Thyroid gland (tissue), 4 donors: ENCODE results near the gene SLC48A1. TPM values are rescaled to one million over a fixed set of nuclear protein-coding genes. Genes with fewer than 3 reads are reported as not detected.

Experiments used
- DNase-seq, 2 donors: peaks; one replicate each; pipeline ENCODE4 v3.0.0-alpha.2; 2019
- H3K27ac ChIP-seq, 3 donors: fragments of 200-600 bp; sonication (generic); 1 replicate in 2 of 3; 2 replicates in 1 of 3; pipeline ENCODE4 v1.5.1; 2016 to 2019; ENCODE audit warnings: mild to moderate bottlenecking in 1 of 3, moderate library complexity in 1 of 3
- H3K27me3 ChIP-seq: fragments of 200-600 bp; sonication (generic); one replicate; pipeline ENCODE4 v1.5.1; 2019
- H3K36me3 ChIP-seq, 2 donors: fragments of 200-600 bp; sonication (generic); one replicate each; pipeline ENCODE4 v1.5.1; 2016 to 2019
- H3K4me1 ChIP-seq, 2 donors: fragments of 200-600 bp; sonication (generic); one replicate each; pipeline ENCODE4 v1.5.1; 2017 to 2019
- H3K4me3 ChIP-seq, 3 donors: fragments of 200-600 bp; sonication (generic); replicated peaks in 1 of 3; 1 replicate in 2 of 3; 2 replicates in 1 of 3; pipeline ENCODE4 v1.5.1; 2016; ENCODE audit warnings: mild to moderate bottlenecking in 1 of 3
- H3K9me3 ChIP-seq: fragments of 200-600 bp; sonication (generic); one replicate; pipeline ENCODE4 v1.5.1; 2017
- CTCF ChIP-seq, 6 experiments: fragments of 200-600 bp in 3 of 6; fragments of 450-650 bp in 3 of 6; sonication (generic) in 3 of 6; IDR thresholded peaks; one replicate each; pipeline ENCODE4 v1.5.1; 2016 to 2019; ENCODE audit warnings: antibody characterized with exemption in 6 of 6, mild to moderate bottlenecking in 2 of 6, inconsistent platforms in 1 of 6, moderate library complexity in 1 of 6
- POLR2A ChIP-seq, 2 donors: fragments of 450-650 bp; IDR thresholded peaks; one replicate each; pipeline ENCODE4 v1.6.1; 2017; ENCODE audit warnings: antibody characterized with exemption in 2 of 2, mild to moderate bottlenecking in 2 of 2, moderate library complexity in 1 of 2
- WGBS, 2 donors: methylation state at CpG; one replicate each; pipeline ENCODE4 v1.1.5; 2017; 5-methylcytosine and 5-hydroxymethylcytosine counted together
- intact Hi-C: fragments of 100-400 bp; cut with DNase I; formaldehyde crosslinking; loops from one replicate; pipeline ENCODE4 v1.15.1; 2023
- total RNA-seq, 4 donors: library from RNA; depleted of rRNA; stranded (reverse); fragments of >200 nt; gene quantifications; one replicate each; pipeline ENCODE4 v1.2.3, GENCODE V29; 2016

Gene SLC48A1
- total RNA-seq, 4 donors from 2014 or later, result 59.3 to 276 (median 187) TPM

- Histone ChIP-seq H3K27ac (no peak overlapping the region), H3K27me3 (no peaks in the 10 kb centered on the region), H3K4me3 (no peak overlapping the region), H3K9me3 (no peaks in the 10 kb centered on the region), H3K36me3 (no peaks in the 10 kb centered on the region), H3K4me1 (peaks cover 32 to 33% of the 10 kb centered on the region in 2 donors)
- 90 to 94% methylated on average over 6 of the region's 6 CpGs for WGBS, 2 donors
- intact Hi-C loops, result no loop called here
- TF ChIP-seq CTCF (IDR thresholded peaks at IDR 0.05) (no peak), POLR2A (IDR thresholded peaks at IDR 0.05) (no peak)
- DNase-seq, result no peak
Observed at GRCh38 chr12:47771304-47771703, 1.7 kb upstream of the SLC48A1 start.

DNA sequence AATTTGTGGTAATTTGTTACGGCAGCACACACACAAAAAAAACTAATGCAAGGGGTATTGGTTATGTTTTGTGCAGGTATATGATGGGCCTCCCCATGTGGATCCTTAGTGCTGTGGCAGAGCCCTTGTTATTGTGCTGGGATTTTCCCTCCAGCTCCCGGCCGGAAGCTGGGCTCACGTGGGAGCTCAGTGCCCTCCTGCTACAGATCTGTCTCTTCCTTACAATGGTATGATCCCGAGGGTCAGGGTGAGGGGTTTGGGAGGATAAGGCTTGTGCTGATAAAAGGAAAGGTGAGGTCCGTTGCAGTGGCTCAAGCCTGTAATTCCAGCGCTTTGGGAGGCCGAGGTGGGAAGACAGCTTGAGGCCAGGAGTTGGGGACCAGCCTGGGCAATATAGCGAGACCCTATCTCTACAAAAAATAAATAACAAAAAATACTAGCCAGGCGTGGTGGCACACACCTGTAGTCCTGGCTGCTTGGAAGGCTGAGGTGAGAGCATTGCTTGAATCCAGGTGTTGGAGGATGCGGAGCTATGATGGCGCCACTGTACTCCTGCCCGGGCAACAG is 861 bp upstream of the SLC48A1 start:
- DNase-seq, result no peak
- no peaks in the 10 kb centered on the region for H3K9me3 ChIP-seq
- H3K27me3 ChIP-seq, result no peaks in the 10 kb centered on the region
- no peak for TF ChIP-seq POLR2A (IDR thresholded peaks at IDR 0.05)
- no peak for TF ChIP-seq CTCF (IDR thresholded peaks at IDR 0.05)
- peaks cover 41 to 42% of the 10 kb centered on the region in 2 donors for H3K4me1 ChIP-seq
- peak overlapping the region in 1 of 3 donors; percentile 97 for H3K27ac ChIP-seq
- no peak overlapping the region for H3K4me3 ChIP-seq
- WGBS, 2 donors, result 85% methylated on average over 13 of the region's 13 CpGs
- intact Hi-C loops, result no loop called here
- no peaks in the 10 kb centered on the region for H3K36me3 ChIP-seq

DNA sequence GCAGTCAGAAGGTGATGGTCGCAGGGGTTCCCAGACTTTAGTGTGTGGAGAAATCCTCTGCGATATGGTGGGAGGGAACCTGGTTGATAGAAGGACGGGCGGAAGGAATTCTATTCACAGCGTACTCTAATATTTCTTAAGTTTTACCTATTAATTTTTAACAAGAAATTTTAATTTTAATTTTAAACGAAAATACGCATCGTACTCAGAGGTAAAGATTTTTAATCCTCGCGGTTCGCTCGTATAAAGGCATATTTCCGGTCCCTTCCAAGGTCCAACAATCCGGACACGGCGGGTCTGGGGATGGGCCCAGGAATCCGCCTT is 338 bp upstream of the SLC48A1 start:
- TF ChIP-seq POLR2A (IDR thresholded peaks at IDR 0.05) (no peak), CTCF (IDR thresholded peaks at IDR 0.05) (no peak)
- Histone ChIP-seq H3K27me3 (no peaks in the 10 kb centered on the region), H3K27ac (peak overlapping the region; percentile 82 to 97 (median 82)), H3K36me3 (no peaks in the 10 kb centered on the region), H3K4me1 (peaks cover 46 to 47% of the 10 kb centered on the region in 2 donors), H3K4me3 (peak overlapping the region in 1 of 3 donors; percentile 79), H3K9me3 (no peaks in the 10 kb centered on the region)
- no peak for DNase-seq
- intact Hi-C loops, result no loop called here
- 19 to 20% methylated on average over 17 of the region's 17 CpGs for WGBS, 2 donors

DNA sequence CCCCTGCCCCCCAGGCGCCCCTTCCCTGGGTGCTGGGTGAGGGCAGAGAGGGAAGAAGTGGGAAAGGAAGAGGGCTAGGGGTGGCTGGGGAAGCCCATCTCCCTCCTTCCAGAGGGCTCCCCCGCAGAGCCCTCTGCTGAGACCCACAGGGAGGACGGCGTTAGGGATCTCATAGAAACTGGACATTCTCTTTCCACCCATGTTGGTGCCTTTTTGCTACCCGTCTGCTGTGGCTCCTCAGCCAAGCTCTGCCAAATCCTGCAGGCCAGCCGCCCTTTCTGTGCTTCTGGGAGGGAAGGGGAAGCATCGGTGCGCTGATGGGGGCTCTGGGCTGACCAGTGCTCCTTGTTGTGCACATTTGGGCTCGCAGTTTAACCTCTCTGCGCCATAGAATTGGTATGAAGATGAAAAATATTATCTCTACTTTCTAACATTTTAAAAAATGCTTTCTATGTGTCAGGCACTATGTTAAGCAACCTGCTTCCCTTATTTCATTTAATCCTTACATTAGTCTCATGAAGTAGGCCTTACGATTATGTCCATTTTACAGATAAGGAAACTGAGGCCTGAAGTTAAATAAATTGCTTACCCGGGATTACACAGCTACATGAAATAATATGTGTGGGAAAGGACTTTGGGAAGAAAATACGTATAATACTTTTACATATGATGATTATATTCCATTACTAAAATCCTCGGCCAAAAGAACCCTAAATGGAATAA is 981 bp downstream of the SLC48A1 start:
- Histone ChIP-seq H3K4me1 (peaks cover 59 to 60% of the 10 kb centered on the region in 2 donors), H3K4me3 (peak overlapping the region; percentile 31 to 79 (median 65)), H3K27me3 (no peaks in the 10 kb centered on the region), H3K9me3 (no peaks in the 10 kb centered on the region), H3K36me3 (no peaks in the 10 kb centered on the region), H3K27ac (peak overlapping the region; percentile 91 to 97 (median 94))
- intact Hi-C loops, result no loop called here
- TF ChIP-seq CTCF (IDR thresholded peaks at IDR 0.05), result no peak
- no peak for TF ChIP-seq POLR2A (IDR thresholded peaks at IDR 0.05)
- no peak for DNase-seq
- WGBS, 2 donors, result 45 to 57% methylated on average over 13 of the region's 14 CpGs

- H3K4me3 ChIP-seq, result no peak overlapping the region
- TF ChIP-seq POLR2A (IDR thresholded peaks at IDR 0.05) (no peak), CTCF (IDR thresholded peaks at IDR 0.05) (no peak)
- no peaks in the 10 kb centered on the region for H3K27me3 ChIP-seq
- H3K9me3 ChIP-seq, result no peaks in the 10 kb centered on the region
- WGBS, 2 donors, result 91 to 93% methylated on average over 7 of the region's 7 CpGs
- H3K4me1 ChIP-seq, result peaks cover 61 to 65% of the 10 kb centered on the region in 2 donors
- intact Hi-C loops, result loop anchor here (5.0 kb wide), 1 partner anchor 32 kb away; no protein-coding TSS in a partner anchor
- no peaks in the 10 kb centered on the region for H3K36me3 ChIP-seq
- H3K27ac ChIP-seq, result peak overlapping the region; percentile 91 to 97 (median 94)
- DNase-seq, result no peak
Observed at GRCh38 chr12:47774663-47775062, 1.6 kb downstream of the SLC48A1 start.
